C4-2B (cell line): ENCODE results near the gene NEMP1.

ENCODE experiments used
- CTCF ChIP-seq: fragments of 450-650 bp; conservative IDR thresholded peaks from 2 replicates; pipeline ENCODE4 v1.5.1; 2017; ENCODE audit warnings: mild to moderate bottlenecking
- ZFX ChIP-seq: fragments of 450-650 bp; IDR thresholded peaks from 2 replicates; pipeline ENCODE4 v1.6.1; 2017

DNA sequence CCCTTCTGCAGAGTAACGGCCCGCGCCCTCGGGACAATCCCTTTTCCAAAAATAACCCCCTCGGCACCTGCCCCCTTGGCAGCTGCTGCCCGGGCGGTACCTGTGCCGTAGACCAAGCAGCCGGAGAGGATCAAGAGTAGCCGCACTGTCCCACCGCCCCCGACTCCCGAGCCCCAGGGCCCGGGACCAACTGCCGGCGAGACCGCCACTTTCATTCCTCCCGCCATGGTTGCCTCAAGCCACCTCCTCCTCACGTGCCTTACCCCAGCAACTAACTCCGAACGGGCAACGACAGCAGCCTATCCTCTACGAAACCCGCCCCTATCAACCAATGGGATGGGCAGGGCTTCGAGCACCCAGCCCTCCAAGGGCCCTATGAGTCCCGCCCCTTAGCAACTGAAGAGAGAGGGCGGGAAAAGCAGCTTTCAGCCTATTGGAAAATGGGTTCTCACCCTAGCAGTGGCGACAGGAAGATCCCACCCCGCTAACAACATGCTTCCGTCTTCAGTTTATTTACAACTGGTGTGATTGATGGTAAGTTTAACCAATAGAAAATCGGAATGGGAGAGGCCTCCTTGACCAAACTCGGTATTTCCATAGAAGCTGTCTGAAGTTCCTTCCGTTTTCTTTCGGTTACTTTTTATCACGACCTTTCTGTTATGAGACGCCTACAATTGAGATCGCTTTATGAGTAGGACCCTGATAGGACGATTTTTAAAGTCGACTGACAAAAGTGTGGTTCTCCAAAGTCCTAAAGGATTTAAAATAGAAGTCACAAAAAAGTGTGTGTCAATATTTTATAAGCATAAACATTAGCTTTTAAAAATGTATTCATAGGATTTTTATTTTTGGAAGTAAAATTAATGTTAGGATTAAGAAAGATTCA lies at the start of gene NEMP1:
- TF ChIP-seq CTCF, result no peak
- TF ChIP-seq ZFX, result peak; percentile 37
